OCI-LY7 (cell line): Measurements from ENCODE around the gene BICD1. TPM values are rescaled to one million over a fixed set of nuclear protein-coding genes. Genes with fewer than 3 reads are reported as not detected.

Experiments
- BruUV-seq: library from RNA; stranded (reverse); fragments of 400-500 nt; replicated peaks from 2 replicates; lab custom pipeline; 2021; lab: Mats Ljungman, UMichigan
- CTCF ChIA-PET: fragments of 300-600 bp; sonication (Branson Sonifier 250); formaldehyde crosslinking; loops from one replicate; lab custom pipeline; 2022; ENCODE audit warnings: antibody characterized with exemption; ENCODE audit not compliant: unreplicated experiment; lab: Charles Lee
- POLR2A ChIA-PET: fragments of 300-600 bp; sonication (Branson Sonifier 250); formaldehyde crosslinking; loops from one replicate; lab custom pipeline; 2022; ENCODE audit warnings: antibody characterized with exemption; lab: Charles Lee
- DNase-seq: peaks from one replicate; pipeline ENCODE4 v3.0.0-alpha.2; 2015; ENCODE audit warnings: low spot score
- H2AFZ ChIP-seq: fragments of 200-600 bp; sonication (generic), shearing (Covaris generic); 2 replicates; pipeline ENCODE4 v1.6.1; 2014; ENCODE audit warnings: mild to moderate bottlenecking, antibody characterized with exemption, low read length, moderate library complexity
- H3K27ac ChIP-seq: fragments of 200-600 bp; sonication (generic); 2 replicates; pipeline ENCODE4 v1.5.1; 2014; ENCODE audit warnings: mixed run types, low read depth, mild to moderate bottlenecking, moderate library complexity, low read length, inconsistent platforms; ENCODE audit not compliant: poor library complexity, severe bottlenecking
- H3K36me3 ChIP-seq: fragments of 200-600 bp; sonication (generic); 2 replicates; pipeline ENCODE4 v1.6.1; 2014; ENCODE audit warnings: mild to moderate bottlenecking, antibody characterized with exemption, low read length, moderate library complexity, mixed read lengths; ENCODE audit not compliant: insufficient read depth
- H3K4me1 ChIP-seq: fragments of 200-600 bp; sonication (generic); 2 replicates; pipeline ENCODE4 v1.5.1; 2014; ENCODE audit warnings: mild to moderate bottlenecking, low read length; ENCODE audit not compliant: insufficient read depth, poor library complexity, severe bottlenecking
- H3K4me2 ChIP-seq: fragments of 200-600 bp; sonication (generic); 2 replicates; pipeline ENCODE4 v1.6.1; 2014; ENCODE audit warnings: mild to moderate bottlenecking, low read length
- H3K4me3 ChIP-seq: fragments of 200-600 bp; sonication (generic); 2 replicates; pipeline ENCODE4 v1.5.1; 2014; ENCODE audit warnings: mild to moderate bottlenecking, low read depth, low read length; ENCODE audit not compliant: poor library complexity, severe bottlenecking
- H3K79me2 ChIP-seq: fragments of 200-600 bp; sonication (generic); 2 replicates; pipeline ENCODE4 v1.6.1; 2016; ENCODE audit warnings: low read depth, mild to moderate bottlenecking, low read length, moderate library complexity, mixed read lengths; ENCODE audit not compliant: insufficient read depth
- H3K9me2 ChIP-seq: fragments of 200-600 bp; sonication (generic); 2 replicates; pipeline ENCODE4 v1.6.1; 2016; ENCODE audit warnings: mild to moderate bottlenecking, low read length, mixed read lengths; ENCODE audit not compliant: insufficient read depth
- H3K9me3 ChIP-seq: fragments of 200-600 bp; sonication (generic); 2 replicates; pipeline ENCODE4 v1.6.1; 2014; ENCODE audit warnings: mild to moderate bottlenecking, mixed run types, low read length, mixed read lengths
- H4K20me1 ChIP-seq: fragments of 200-600 bp; sonication (generic); 2 replicates; pipeline ENCODE4 v1.6.1; 2014; ENCODE audit warnings: mild to moderate bottlenecking, antibody characterized with exemption, low read length, moderate library complexity, mixed read lengths; ENCODE audit not compliant: insufficient read depth
- EZH2phosphoT487 ChIP-seq: fragments of 200-600 bp; sonication (generic); IDR thresholded peaks from 2 replicates; pipeline ENCODE4 v1.6.1; 2018; ENCODE audit warnings: low read depth, borderline replicate concordance, mild to moderate bottlenecking, mixed run types, antibody characterized with exemption, low read length, moderate library complexity, mixed read lengths
- intact Hi-C: fragments of 100-400 bp; cut with micrococcal nuclease; formaldehyde crosslinking; loops from one replicate; pipeline ENCODE4 v1.10.0; 2022; ENCODE audit not compliant: unreplicated experiment
- total RNA-seq, 2 experiments: library from RNA; depleted of rRNA in 1 of 2; stranded (reverse); fragments of >200 nt in 1 of 2; shearing (Covaris generic) in 1 of 2; gene quantifications; 2 replicates each; pipeline ENCODE4 v1.2.3, GENCODE V29; 2014 to 2022
- TF ChIP-seq, protein P1 (sequence below): fragments of 200-600 bp; sonication (generic); conservative IDR thresholded peaks from 2 replicates; pipeline ENCODE4 v1.5.1; 2014; ENCODE audit warnings: mild to moderate bottlenecking, antibody characterized with exemption, low read length, moderate library complexity, mixed read lengths

BICD1 gene
- total RNA-seq, 2 experiments from 2014 or later = 42.9 to 88.2 TPM

DNA sequence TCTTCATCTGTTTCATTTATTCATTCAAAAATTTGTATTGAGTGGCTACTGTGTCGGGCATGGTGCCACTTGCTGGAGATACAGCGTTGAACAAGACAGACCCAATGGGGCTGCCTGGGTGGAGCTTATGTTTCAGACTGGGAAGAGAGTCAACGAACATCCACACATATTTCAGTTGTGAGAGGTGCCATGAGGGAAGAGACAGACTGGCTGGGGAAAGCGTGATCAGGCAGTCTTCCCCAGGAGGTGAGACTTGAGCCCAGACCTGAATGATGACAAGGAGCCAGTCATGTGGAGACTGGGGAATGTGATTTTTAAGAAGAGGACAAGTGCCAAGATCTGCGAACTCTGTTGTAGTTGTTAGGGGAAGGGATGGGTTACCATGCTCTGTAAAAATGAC is 12.2 kb downstream of the BICD1 start:
- H3K27ac ChIP-seq = no peak overlapping the region
- peaks cover 46% of the 10 kb centered on the region for H3K4me1 ChIP-seq
- H3K4me3 ChIP-seq = no peak overlapping the region
- BruUV-seq = no TSS peak
- TF ChIP-seq, protein P1, sequence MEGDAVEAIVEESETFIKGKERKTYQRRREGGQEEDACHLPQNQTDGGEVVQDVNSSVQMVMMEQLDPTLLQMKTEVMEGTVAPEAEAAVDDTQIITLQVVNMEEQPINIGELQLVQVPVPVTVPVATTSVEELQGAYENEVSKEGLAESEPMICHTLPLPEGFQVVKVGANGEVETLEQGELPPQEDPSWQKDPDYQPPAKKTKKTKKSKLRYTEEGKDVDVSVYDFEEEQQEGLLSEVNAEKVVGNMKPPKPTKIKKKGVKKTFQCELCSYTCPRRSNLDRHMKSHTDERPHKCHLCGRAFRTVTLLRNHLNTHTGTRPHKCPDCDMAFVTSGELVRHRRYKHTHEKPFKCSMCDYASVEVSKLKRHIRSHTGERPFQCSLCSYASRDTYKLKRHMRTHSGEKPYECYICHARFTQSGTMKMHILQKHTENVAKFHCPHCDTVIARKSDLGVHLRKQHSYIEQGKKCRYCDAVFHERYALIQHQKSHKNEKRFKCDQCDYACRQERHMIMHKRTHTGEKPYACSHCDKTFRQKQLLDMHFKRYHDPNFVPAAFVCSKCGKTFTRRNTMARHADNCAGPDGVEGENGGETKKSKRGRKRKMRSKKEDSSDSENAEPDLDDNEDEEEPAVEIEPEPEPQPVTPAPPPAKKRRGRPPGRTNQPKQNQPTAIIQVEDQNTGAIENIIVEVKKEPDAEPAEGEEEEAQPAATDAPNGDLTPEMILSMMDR = no peak
- TF ChIP-seq EZH2phosphoT487 = no peak
- no peak for DNase-seq
- peaks cover 20% of the 10 kb centered on the region for H3K36me3 ChIP-seq
- no peaks in the 10 kb centered on the region for H3K9me2 ChIP-seq
- H3K9me3 ChIP-seq = no peaks in the 10 kb centered on the region
- intact Hi-C loops = no loop called here
- H3K79me2 ChIP-seq = peaks cover 87% of the 10 kb centered on the region
- POLR2A ChIA-PET = interaction anchor here (2.7 kb wide), 1 partner anchor 15 kb away, joined by 16 read pairs; no protein-coding TSS in a partner anchor
- H4K20me1 ChIP-seq = no peaks in the 10 kb centered on the region
- CTCF ChIA-PET = no interaction called here
- no peak overlapping the region for H3K4me2 ChIP-seq
- no peak overlapping the region for H2AFZ ChIP-seq

DNA sequence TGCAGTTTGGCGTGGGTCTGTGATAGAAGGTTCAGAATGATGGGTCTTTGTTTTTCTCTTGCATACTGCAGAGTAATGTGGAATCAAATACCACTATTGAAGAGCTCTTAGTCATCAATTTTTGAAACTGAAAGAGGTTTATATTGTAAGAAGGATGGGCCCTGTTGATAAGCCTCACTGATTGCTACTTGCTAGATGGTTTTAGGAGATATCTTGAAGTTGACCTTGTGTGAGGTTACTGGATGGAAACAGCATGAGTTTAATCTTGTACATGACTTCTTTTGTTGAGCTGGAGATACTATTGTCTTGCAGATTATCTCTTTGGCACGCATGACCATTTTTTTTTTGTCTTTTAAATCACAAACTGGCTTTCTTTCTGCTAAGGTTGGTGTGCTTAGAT is 13.8 kb downstream of the BICD1 start:
- BruUV-seq = no TSS peak
- Histone ChIP-seq H3K4me3 (no peak overlapping the region), H2AFZ (no peak overlapping the region), H3K36me3 (peaks cover 21% of the 10 kb centered on the region), H3K4me1 (peaks cover 31% of the 10 kb centered on the region), H3K4me2 (no peak overlapping the region), H3K9me3 (no peaks in the 10 kb centered on the region), H3K9me2 (no peaks in the 10 kb centered on the region), H3K79me2 (peaks cover 87% of the 10 kb centered on the region), H3K27ac (no peak overlapping the region), H4K20me1 (no peaks in the 10 kb centered on the region)
- TF ChIP-seq, protein P1 = no peak
- TF ChIP-seq EZH2phosphoT487 = no peak
- ChIA-PET POLR2A (interaction anchor here (0.6 to 2.7 kb wide), 9 partner anchors 10 to 304 kb away, joined by 3 to 16 read pairs (median 4); no protein-coding TSS in a partner anchor), CTCF (no interaction called here)
- DNase-seq = no peak
- intact Hi-C loops = no loop called here

DNA sequence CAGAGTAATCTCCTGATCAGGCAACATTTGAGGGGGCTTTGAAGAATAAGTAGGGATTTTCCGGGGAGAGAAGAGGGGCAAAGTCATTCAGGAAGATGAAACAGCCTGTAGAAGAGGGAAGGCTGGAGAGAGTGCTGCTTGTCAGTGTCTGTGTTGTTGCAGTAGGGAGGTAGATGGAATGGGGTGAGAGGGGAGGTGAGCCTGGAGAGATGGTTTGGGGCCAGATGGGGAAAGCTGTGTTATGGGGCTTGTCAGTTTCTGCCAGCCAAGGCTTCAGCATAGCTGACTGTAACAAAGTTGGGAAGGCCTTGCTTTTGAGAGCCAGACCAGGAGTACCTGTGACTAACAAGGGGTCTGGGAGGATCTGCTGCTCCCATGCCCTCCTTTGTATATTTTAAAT is 18.0 kb downstream of the BICD1 start:
- H3K4me2 ChIP-seq = no peak overlapping the region
- CTCF ChIA-PET = no interaction called here
- peaks cover 26% of the 10 kb centered on the region for H3K36me3 ChIP-seq
- H3K4me3 ChIP-seq = no peak overlapping the region
- TF ChIP-seq EZH2phosphoT487 = no peak
- TF ChIP-seq, protein P1 = no peak
- no peaks in the 10 kb centered on the region for H3K9me3 ChIP-seq
- intact Hi-C loops = no loop called here
- no peak overlapping the region for H3K27ac ChIP-seq
- H4K20me1 ChIP-seq = no peaks in the 10 kb centered on the region
- no peak for DNase-seq
- H3K79me2 ChIP-seq = peaks cover 88% of the 10 kb centered on the region
- no peak overlapping the region for H2AFZ ChIP-seq
- POLR2A ChIA-PET = interaction anchor here (0.7 to 2.1 kb wide), 4 partner anchors 9 to 98 kb away, joined by 3 to 15 read pairs (median 6); no protein-coding TSS in a partner anchor
- no peaks in the 10 kb centered on the region for H3K9me2 ChIP-seq
- BruUV-seq = no TSS peak
- peaks cover 30% of the 10 kb centered on the region for H3K4me1 ChIP-seq
